Body of pancreas (tissue), 4 donors: ENCODE measurements around the gene EMILIN2. TPM values are rescaled to one million over a fixed set of nuclear protein-coding genes. Genes with fewer than 3 reads are reported as not detected.

Source experiments
- ATAC-seq: fragments of 150-250 bp; one replicate; pipeline ENCODE4 v1.9.1; 2016
- DNase-seq, 4 donors: peaks; one replicate each; pipeline ENCODE4 v3.0.0-alpha.2; 2019
- H3K27ac ChIP-seq, 4 donors: fragments of 200-600 bp; sonication (generic); 1 replicate in 3 of 4; 2 replicates in 1 of 4; pipeline versions ENCODE4 v1.5.1 to v1.6.1; 2016 to 2019; ENCODE audit warnings: mild to moderate bottlenecking in 1 of 4, mixed read lengths in 1 of 4, moderate library complexity in 1 of 4
- H3K27me3 ChIP-seq, 2 donors: fragments of 200-600 bp; sonication (generic); one replicate each; pipeline ENCODE4 v1.6.0; 2016; ENCODE audit warnings: mild to moderate bottlenecking in 1 of 2
- H3K36me3 ChIP-seq, 2 donors: fragments of 200-600 bp; sonication (generic); replicated peaks in 1 of 2; 2 replicates each; pipeline ENCODE4 v1.5.1; 2016; ENCODE audit warnings: low read depth in 2 of 2; ENCODE audit not compliant: insufficient read depth in 1 of 2
- H3K4me1 ChIP-seq: fragments of 200-600 bp; sonication (generic); one replicate; pipeline ENCODE4 v1.6.0; 2016
- H3K4me3 ChIP-seq, 2 donors: fragments of 200-600 bp; sonication (generic); 1 replicate in 1 of 2; 2 replicates in 1 of 2; pipeline ENCODE4 v1.5.1; 2016 to 2019
- H3K9me3 ChIP-seq, 3 donors: fragments of 200-600 bp; sonication (generic); 1 replicate in 2 of 3; 2 replicates in 1 of 3; pipeline ENCODE4 v1.5.1; 2016
- POLR2A ChIP-seq, 3 donors: fragments of 450-650 bp; IDR thresholded peaks; one replicate each; pipeline ENCODE4 v1.6.1; 2016; ENCODE audit warnings: antibody characterized with exemption in 3 of 3, mild to moderate bottlenecking in 2 of 3
- WGBS, 2 donors: methylation state at CpG; one replicate each; pipeline ENCODE4 v1.1.5; 2017; 5-methylcytosine and 5-hydroxymethylcytosine counted together
- intact Hi-C: fragments of 100-400 bp; cut with DNase I; formaldehyde crosslinking; loops from one replicate; pipeline ENCODE4 v1.15.1; 2023
- total RNA-seq, 2 donors: library from RNA; depleted of rRNA; stranded (reverse); fragments of >200 nt; gene quantifications; one replicate each; pipeline ENCODE4 v1.1.0, GENCODE V29; 2016
- TF ChIP-seq, protein P1 (sequence below), 7 experiments: fragments of 450-650 bp in 4 of 7; fragments of 200-600 bp in 3 of 7; sonication (generic) in 3 of 7; IDR thresholded peaks; one replicate each; pipeline ENCODE4 v1.5.1; 2016 to 2019; ENCODE audit warnings: antibody characterized with exemption in 7 of 7

EMILIN2 gene
- total RNA-seq, 2 donors from 2014 or later, result 2.0 to 3.1 TPM

DNA sequence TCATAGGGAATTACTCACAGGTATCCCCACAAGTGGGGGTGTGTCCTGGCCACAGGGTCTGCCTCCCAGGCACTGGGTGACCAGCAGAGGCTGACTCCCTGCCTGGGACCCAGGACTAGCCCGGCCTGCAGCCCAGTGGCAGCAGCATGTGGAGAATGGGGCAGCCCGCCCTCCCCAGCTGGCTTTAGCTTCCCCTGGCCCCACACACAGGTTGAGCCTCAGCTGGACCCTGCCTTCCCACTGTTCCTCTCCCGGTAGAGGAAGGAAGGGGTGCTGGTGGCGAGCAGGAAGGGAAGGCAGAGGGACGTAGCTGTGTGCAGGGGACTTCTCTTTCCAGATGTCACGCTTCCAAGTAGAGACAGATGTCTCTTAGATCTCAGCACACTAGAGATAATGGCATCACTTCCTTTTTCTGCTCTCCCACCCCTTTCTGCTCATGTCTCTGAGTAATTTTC lies 51.4 kb downstream of the EMILIN2 start:
- no peak for DNase-seq
- Histone ChIP-seq H3K27me3 (no peaks in the 10 kb centered on the region), H3K27ac (no peak overlapping the region), H3K4me1 (no peaks in the 10 kb centered on the region), H3K4me3 (no peak overlapping the region), H3K36me3 (no peaks in the 10 kb centered on the region), H3K9me3 (no peaks in the 10 kb centered on the region)
- WGBS, 2 donors, result 56 to 59% methylated on average over 6 of the region's 6 CpGs
- intact Hi-C loops, result no loop called here
- no peak for ATAC-seq
- TF ChIP-seq POLR2A (IDR thresholded peaks at IDR 0.05), result no peak
- TF ChIP-seq, protein P1, sequence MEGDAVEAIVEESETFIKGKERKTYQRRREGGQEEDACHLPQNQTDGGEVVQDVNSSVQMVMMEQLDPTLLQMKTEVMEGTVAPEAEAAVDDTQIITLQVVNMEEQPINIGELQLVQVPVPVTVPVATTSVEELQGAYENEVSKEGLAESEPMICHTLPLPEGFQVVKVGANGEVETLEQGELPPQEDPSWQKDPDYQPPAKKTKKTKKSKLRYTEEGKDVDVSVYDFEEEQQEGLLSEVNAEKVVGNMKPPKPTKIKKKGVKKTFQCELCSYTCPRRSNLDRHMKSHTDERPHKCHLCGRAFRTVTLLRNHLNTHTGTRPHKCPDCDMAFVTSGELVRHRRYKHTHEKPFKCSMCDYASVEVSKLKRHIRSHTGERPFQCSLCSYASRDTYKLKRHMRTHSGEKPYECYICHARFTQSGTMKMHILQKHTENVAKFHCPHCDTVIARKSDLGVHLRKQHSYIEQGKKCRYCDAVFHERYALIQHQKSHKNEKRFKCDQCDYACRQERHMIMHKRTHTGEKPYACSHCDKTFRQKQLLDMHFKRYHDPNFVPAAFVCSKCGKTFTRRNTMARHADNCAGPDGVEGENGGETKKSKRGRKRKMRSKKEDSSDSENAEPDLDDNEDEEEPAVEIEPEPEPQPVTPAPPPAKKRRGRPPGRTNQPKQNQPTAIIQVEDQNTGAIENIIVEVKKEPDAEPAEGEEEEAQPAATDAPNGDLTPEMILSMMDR (IDR thresholded peaks at IDR 0.05), result no peak

DNA sequence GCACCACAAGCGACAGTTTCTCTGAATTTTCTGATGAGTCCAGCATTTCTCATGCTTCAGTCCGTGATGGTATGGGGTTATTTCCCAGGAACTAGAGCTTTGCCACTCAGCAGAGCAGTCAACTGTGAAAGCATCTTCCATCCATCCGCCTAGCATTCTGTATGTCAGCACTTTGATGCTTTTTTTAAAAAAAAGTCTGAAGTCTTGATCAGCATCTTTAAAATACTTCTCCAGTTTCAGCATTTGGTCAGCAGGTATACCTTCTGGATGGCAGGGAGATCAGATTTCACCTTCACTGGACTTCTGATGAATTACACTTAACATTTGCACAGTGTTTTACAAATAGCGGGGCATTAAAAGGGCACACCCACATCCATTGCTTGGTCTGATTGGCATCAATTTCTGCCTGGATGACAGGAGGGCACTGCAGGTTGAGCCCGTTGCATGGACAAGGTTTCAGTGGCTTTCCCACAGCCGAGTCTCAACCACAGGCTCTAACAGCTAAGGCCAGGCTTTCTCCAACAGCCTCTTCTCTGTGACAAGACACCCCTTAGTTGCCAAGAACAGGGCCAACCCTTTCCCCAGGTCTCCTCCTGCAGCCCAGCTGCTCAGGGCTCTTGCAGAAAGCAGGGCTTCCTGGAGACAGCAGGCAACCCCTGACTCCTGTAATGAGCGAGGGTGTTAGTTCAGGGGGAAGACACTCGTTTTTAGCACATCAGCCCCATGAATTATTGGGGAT lies 54.0 kb downstream of the EMILIN2 start:
- H3K27ac ChIP-seq, result no peak overlapping the region
- H3K4me3 ChIP-seq, result no peak overlapping the region
- intact Hi-C loops, result no loop called here
- peaks cover 0 to under 1% of the 10 kb centered on the region in 2 donors for H3K27me3 ChIP-seq
- ATAC-seq (no peak), DNase-seq (no peak)
- peaks cover 1% of the 10 kb centered on the region for H3K4me1 ChIP-seq
- no peaks in the 10 kb centered on the region for H3K9me3 ChIP-seq
- TF ChIP-seq, protein P1 (IDR thresholded peaks at IDR 0.05), result no peak
- no peak for TF ChIP-seq POLR2A (IDR thresholded peaks at IDR 0.05)
- H3K36me3 ChIP-seq, result no peaks in the 10 kb centered on the region
- WGBS, 2 donors, result 68 to 80% methylated on average over 8 of the region's 8 CpGs

DNA sequence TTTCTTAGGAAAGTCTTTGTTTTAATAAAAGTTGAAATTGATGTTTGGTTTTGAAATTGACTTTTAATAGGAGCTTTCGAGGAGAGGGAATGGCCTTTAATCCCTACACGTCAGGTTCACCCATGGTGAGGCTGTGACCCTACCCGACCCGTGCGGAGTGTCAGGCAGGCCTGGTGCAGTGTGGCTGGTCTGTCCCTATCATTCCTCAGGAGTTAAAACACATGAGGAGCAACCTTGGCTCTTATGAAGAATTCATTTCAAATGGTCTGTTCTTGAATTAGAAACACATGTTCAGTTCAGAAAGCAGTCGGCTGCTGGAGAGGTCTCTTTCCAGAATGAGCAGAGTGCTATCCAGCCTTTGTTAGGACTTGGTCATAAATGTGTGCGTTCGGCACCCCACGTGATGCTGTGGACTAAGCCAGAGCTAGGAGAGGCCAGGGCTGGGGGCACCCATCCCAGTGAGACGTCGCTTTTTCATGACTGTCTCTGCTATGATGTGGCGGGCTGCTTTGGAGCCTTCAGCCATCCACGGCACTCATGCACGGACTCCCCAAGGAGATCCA lies 54.7 kb downstream of the EMILIN2 start:
- H3K27ac ChIP-seq, result no peak overlapping the region
- ATAC-seq (no peak), DNase-seq (no peak)
- intact Hi-C loops, result no loop called here
- H3K9me3 ChIP-seq, result no peaks in the 10 kb centered on the region
- H3K36me3 ChIP-seq, result no peaks in the 10 kb centered on the region
- peaks cover 0 to 7% of the 10 kb centered on the region in 2 donors for H3K27me3 ChIP-seq
- WGBS, 2 donors, result 84 to 89% methylated on average over 11 to 14 of the region's 14 CpGs
- peaks cover 8% of the 10 kb centered on the region for H3K4me1 ChIP-seq
- H3K4me3 ChIP-seq, result no peak overlapping the region
- TF ChIP-seq, protein P1 (IDR thresholded peaks at IDR 0.05), result no peak
- TF ChIP-seq POLR2A (IDR thresholded peaks at IDR 0.05), result no peak

DNA sequence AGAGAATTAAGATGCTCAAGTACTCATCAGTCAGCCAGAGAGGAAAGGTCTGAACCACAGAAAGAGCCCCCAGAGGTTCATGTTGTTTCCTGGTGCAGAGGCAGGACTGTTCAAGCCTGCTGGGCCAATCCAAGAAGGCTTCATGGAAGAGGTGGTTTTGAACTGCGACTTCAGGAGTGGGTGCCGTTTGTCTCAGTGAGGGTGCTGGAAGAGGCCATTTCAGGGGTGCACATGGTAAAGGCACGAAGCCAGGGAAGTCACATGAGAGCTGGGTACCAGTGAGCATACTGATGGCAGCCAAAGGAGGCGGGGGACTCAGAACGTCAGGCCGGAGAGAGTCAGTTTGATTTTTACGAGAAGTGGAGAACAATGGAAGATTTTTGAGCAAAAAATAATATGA lies 55.5 kb downstream of the EMILIN2 start:
- Histone ChIP-seq H3K27ac (no peak overlapping the region), H3K36me3 (no peaks in the 10 kb centered on the region), H3K4me1 (peaks cover 16% of the 10 kb centered on the region), H3K4me3 (no peak overlapping the region), H3K9me3 (no peaks in the 10 kb centered on the region), H3K27me3 (peaks cover 0 to 10% of the 10 kb centered on the region in 2 donors)
- DNase-seq (no peak), ATAC-seq (no peak)
- intact Hi-C loops, result no loop called here
- 86% methylated on average over 7 of the region's 7 CpGs for WGBS, 2 donors
- TF ChIP-seq, protein P1 (IDR thresholded peaks at IDR 0.05), result no peak
- TF ChIP-seq POLR2A (IDR thresholded peaks at IDR 0.05), result no peak
